H9 (cell line): ENCODE measurements around the gene HSPA12A. TPM values are rescaled to one million over a fixed set of nuclear protein-coding genes. Genes with fewer than 3 reads are reported as not detected.

Experiments used
- DNase-seq: peaks from one replicate; pipeline ENCODE4 v3.0.0-alpha.2; 2017
- H2AFZ ChIP-seq: one replicate; pipeline ENCODE4 v1.6.1; 2013; ENCODE audit warnings: mild to moderate bottlenecking, low read length, control low read depth, moderate library complexity
- H2AK5ac ChIP-seq: 2 replicates; pipeline ENCODE4 v1.6.1; 2013; ENCODE audit warnings: low read length, control low read depth, mixed read lengths; ENCODE audit not compliant: insufficient read length
- H2BK120ac ChIP-seq: one replicate; pipeline ENCODE4 v1.6.1; 2013; ENCODE audit warnings: low read depth, mild to moderate bottlenecking, low read length, control low read depth, inconsistent platforms; ENCODE audit not compliant: poor library complexity, severe bottlenecking
- H2BK12ac ChIP-seq: 2 replicates; pipeline ENCODE4 v1.6.1; 2013; ENCODE audit warnings: low read length, control low read depth, mixed read lengths, low read depth; ENCODE audit not compliant: insufficient read length
- H2BK15ac ChIP-seq: 2 replicates; pipeline ENCODE4 v1.6.1; 2013; ENCODE audit warnings: low read depth, low read length, control low read depth
- H2BK20ac ChIP-seq: one replicate; pipeline ENCODE4 v1.6.1; 2013; ENCODE audit warnings: low read depth, mild to moderate bottlenecking, low read length, control low read depth, inconsistent platforms; ENCODE audit not compliant: poor library complexity, severe bottlenecking
- H2BK5ac ChIP-seq: 2 replicates; pipeline ENCODE4 v1.6.1; 2013; ENCODE audit warnings: low read length, control low read depth, mixed read lengths; ENCODE audit not compliant: insufficient read length
- H3K14ac ChIP-seq: 2 replicates; pipeline ENCODE4 v1.6.1; 2013; ENCODE audit warnings: low read length, control low read depth; ENCODE audit not compliant: insufficient read depth
- H3K18ac ChIP-seq: 2 replicates; pipeline ENCODE4 v1.6.1; 2013; ENCODE audit warnings: low read depth, mild to moderate bottlenecking, mixed read lengths, low read length, control low read depth; ENCODE audit not compliant: insufficient read length
- H3K23ac ChIP-seq: 2 replicates; pipeline ENCODE4 v1.6.1; 2013; ENCODE audit warnings: low read length, control low read depth, mixed read lengths, low read depth; ENCODE audit not compliant: insufficient read length
- H3K23me2 ChIP-seq: 2 replicates; pipeline ENCODE4 v1.6.1; 2013; ENCODE audit warnings: low read depth, mild to moderate bottlenecking, mixed read lengths, low read length, control low read depth; ENCODE audit not compliant: insufficient read length, poor library complexity, severe bottlenecking
- H3K27ac ChIP-seq: 2 replicates; pipeline ENCODE4 v1.5.1; 2013; ENCODE audit warnings: low read length, control low read depth, mixed read lengths, low read depth; ENCODE audit not compliant: insufficient read length
- H3K27me3 ChIP-seq: 2 replicates; pipeline ENCODE4 v1.6.1; 2013; ENCODE audit warnings: low read length, control low read depth, inconsistent platforms; ENCODE audit not compliant: insufficient read depth
- H3K4ac ChIP-seq: 2 replicates; pipeline ENCODE4 v1.6.1; 2013; ENCODE audit warnings: low read depth, mild to moderate bottlenecking, control low read depth, inconsistent platforms, low read length, moderate library complexity
- H3K4me1 ChIP-seq: 2 replicates; pipeline ENCODE4 v1.6.1; 2013; ENCODE audit warnings: low read length, control low read depth, inconsistent platforms; ENCODE audit not compliant: insufficient read depth
- H3K4me2 ChIP-seq: 2 replicates; pipeline ENCODE4 v1.6.1; 2013; ENCODE audit warnings: low read length, control low read depth, mixed read lengths; ENCODE audit not compliant: insufficient read length, insufficient read depth
- H3K56ac ChIP-seq: 2 replicates; pipeline ENCODE4 v1.6.1; 2013; ENCODE audit warnings: low read depth, mild to moderate bottlenecking, mixed read lengths, low read length, control low read depth; ENCODE audit not compliant: insufficient read length
- H3K79me1 ChIP-seq: 2 replicates; pipeline ENCODE4 v1.6.1; 2013; ENCODE audit warnings: low read depth, mild to moderate bottlenecking, moderate library complexity, low read length, control low read depth, inconsistent platforms; ENCODE audit not compliant: insufficient read depth, poor library complexity, severe bottlenecking
- H3K79me2 ChIP-seq: 2 replicates; pipeline ENCODE4 v1.6.1; 2013; ENCODE audit warnings: low read length, control low read depth, inconsistent platforms; ENCODE audit not compliant: insufficient read depth
- H3K9ac ChIP-seq: 2 replicates; pipeline ENCODE4 v1.6.1; 2013; ENCODE audit warnings: low read length, control low read depth, mixed read lengths; ENCODE audit not compliant: insufficient read length; ENCODE audit errors: extremely low read depth
- H3K9me3 ChIP-seq: one replicate; pipeline ENCODE4 v1.6.1; 2013; ENCODE audit warnings: low read depth, low read length, inconsistent platforms; ENCODE audit not compliant: control insufficient read depth
- H3T11ph ChIP-seq: one replicate; pipeline ENCODE4 v1.6.1; 2013; ENCODE audit warnings: mild to moderate bottlenecking, low read length, control low read depth, inconsistent platforms
- H4K20me1 ChIP-seq: one replicate; pipeline ENCODE4 v1.6.1; 2013; ENCODE audit not compliant: control insufficient read depth, insufficient read length, insufficient read depth
- H4K5ac ChIP-seq: 2 replicates; pipeline ENCODE4 v1.6.1; 2013; ENCODE audit warnings: low read depth, mild to moderate bottlenecking, mixed read lengths, low read length, control low read depth; ENCODE audit not compliant: insufficient read length
- H4K8ac ChIP-seq: replicated peaks from 2 replicates; pipeline ENCODE4 v1.6.1; 2013; ENCODE audit warnings: low read length, control low read depth, mixed read lengths, low read depth; ENCODE audit not compliant: insufficient read length
- H4K91ac ChIP-seq: 2 replicates; pipeline ENCODE4 v1.6.1; 2013; ENCODE audit warnings: low read depth, mild to moderate bottlenecking, moderate library complexity, mixed read lengths, low read length, control low read depth; ENCODE audit not compliant: insufficient read length
- H3K27ac Mint-ChIP-seq, 3 experiments: 2 replicates in 2 of 3; 3 replicates in 1 of 3; pipeline ENCODE4 v1.8.0; 2020 to 2021; ENCODE audit warnings: mixed read lengths in 3 of 3, mild to moderate bottlenecking in 1 of 3, moderate library complexity in 1 of 3
- H3K27me3 Mint-ChIP-seq: 2 replicates; pipeline ENCODE4 v1.8.0; 2021; ENCODE audit warnings: low read depth, mild to moderate bottlenecking, moderate library complexity, mixed read lengths
- H3K36me3 Mint-ChIP-seq, 3 experiments: 2 replicates in 2 of 3; 3 replicates in 1 of 3; pipeline ENCODE4 v1.8.0; 2020 to 2021; ENCODE audit warnings: low read depth in 3 of 3, mixed read lengths in 3 of 3; ENCODE audit not compliant: insufficient read depth in 1 of 3
- H3K4me1 Mint-ChIP-seq, 2 experiments: 2 replicates each; pipeline ENCODE4 v1.8.0; 2020; ENCODE audit warnings: mixed read lengths in 2 of 2
- H3K4me3 Mint-ChIP-seq, 2 experiments: 2 replicates in 1 of 2; 3 replicates in 1 of 2; pipeline ENCODE4 v1.8.0; 2020 to 2021; ENCODE audit warnings: mild to moderate bottlenecking in 2 of 2, mixed read lengths in 2 of 2, moderate library complexity in 1 of 2
- H3K9me3 Mint-ChIP-seq, 2 experiments: 2 replicates in 1 of 2; 3 replicates in 1 of 2; pipeline ENCODE4 v1.8.0; 2020; ENCODE audit warnings: mild to moderate bottlenecking in 2 of 2, mixed read lengths in 2 of 2, moderate library complexity in 1 of 2
- CTCF ChIP-seq: fragments of 200-600 bp; sonication (generic); conservative IDR thresholded peaks from 3 replicates; pipeline ENCODE4 v1.8.0; 2021; ENCODE audit warnings: antibody characterized with exemption, mild to moderate bottlenecking
- WGBS: extraction: QIAGEN DNeasy Blood & Tissue Kit; methylation state at CpG from one replicate; pipeline ENCODE4 v1.1.7; 2013; ENCODE audit warnings: missing lambda C conversion rate, low lambda C conversion rate, mixed read lengths; ENCODE audit not compliant: insufficient read length; ENCODE audit errors: extremely low coverage; 5-methylcytosine and 5-hydroxymethylcytosine counted together
- total RNA-seq: library from RNA; stranded (reverse); gene quantifications from 2 replicates; pipeline ENCODE4 v1.2.1, GENCODE V29; 2021

HSPA12A gene
- total RNA-seq, 1 experiment from 2014 or later, result 3.2 TPM

GRCh38 chr10:116671274-116671926 is 71.0 kb downstream of the HSPA12A start:
- Histone ChIP-seq H2BK12ac (no peak overlapping the region), H3K23ac (no peak overlapping the region), H2BK5ac (no peak overlapping the region)

More at GRCh38 chr10:116671274-116671926, 71.0 kb downstream of the HSPA12A start:
- Histone ChIP-seq H3K23me2 (peaks cover 8% of the 10 kb centered on the region), H2BK15ac (no peak overlapping the region), H3K9me3 (no peaks in the 10 kb centered on the region), H3K14ac (no peak overlapping the region), H3K79me1 (no peaks in the 10 kb centered on the region), H3K56ac (no peak overlapping the region), H2AK5ac (no peak overlapping the region), H3K4me1 (peaks cover 7% of the 10 kb centered on the region; the same call in 1 of the 2 replicates), H3K27me3 (no peaks in the 10 kb centered on the region), H3T11ph (no peak overlapping the region), H3K27ac (no peak overlapping the region), H3K79me2 (0 out of 2 replicates have a peak, but pooled peaks cover 2% of the 10 kb centered on the region), H4K8ac (no peak overlapping the region), H2BK120ac (no peak overlapping the region), H2BK20ac (no peak overlapping the region), H3K18ac (no peak overlapping the region), H2AFZ (no peak overlapping the region), H3K4ac (no peak overlapping the region), H4K20me1 (no peaks in the 10 kb centered on the region), H4K5ac (no peak overlapping the region), H3K9ac (no peak overlapping the region), H4K91ac (no peak overlapping the region), H3K4me2 (no peak overlapping the region)
- Mint-ChIP-seq H3K27me3 (peaks cover 4% of the 10 kb centered on the region; the same call in 1 of the 2 replicates), H3K4me1 (peaks cover 31 to 34% of the 10 kb centered on the region in 2 experiments), H3K27ac (no peak overlapping the region; a peak in 1 of 7 replicates), H3K9me3 (no peaks in the 10 kb centered on the region), H3K4me3 (no peak overlapping the region), H3K36me3 (peaks cover 11 to 26% (median 18%) of the 10 kb centered on the region in 3 experiments; a peak in 6 of 7 replicates)
- DNase-seq, result no peak
- WGBS, result no CpG with 5 or more reads among the region's 5 CpGs
- TF ChIP-seq CTCF, result no peak
